ENCODE data around the gene MPP2.
"Not testable (repeated sequence)": the region's sequence is repeated elsewhere in the genome, so short reads cannot be mapped to it uniquely, and the experiment has no call there.

MPP2 gene

DNA sequence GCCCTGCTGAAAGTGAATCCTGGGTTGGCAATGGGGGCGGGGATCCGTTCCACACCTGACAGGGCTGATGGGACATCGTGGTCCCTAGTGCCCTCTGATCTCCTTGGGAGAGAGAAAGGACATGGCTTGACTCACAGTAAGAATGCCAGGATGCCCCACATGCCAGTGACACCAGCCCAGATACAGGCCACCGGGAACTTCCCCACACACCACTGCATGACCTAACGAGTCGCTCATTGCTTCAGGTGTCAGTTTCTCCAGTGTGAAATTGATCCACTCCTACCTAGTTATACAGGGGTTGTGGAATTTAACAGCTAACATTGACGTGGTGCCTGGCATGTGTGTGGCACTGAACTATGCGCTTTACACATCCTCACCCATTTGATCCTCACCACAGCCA is 52.8 kb downstream of the MPP2 start:
- in situ Hi-C loops (cut with HindIII; ENCODE audit: low sequenced_read_pairs): no loop called here

DNA sequence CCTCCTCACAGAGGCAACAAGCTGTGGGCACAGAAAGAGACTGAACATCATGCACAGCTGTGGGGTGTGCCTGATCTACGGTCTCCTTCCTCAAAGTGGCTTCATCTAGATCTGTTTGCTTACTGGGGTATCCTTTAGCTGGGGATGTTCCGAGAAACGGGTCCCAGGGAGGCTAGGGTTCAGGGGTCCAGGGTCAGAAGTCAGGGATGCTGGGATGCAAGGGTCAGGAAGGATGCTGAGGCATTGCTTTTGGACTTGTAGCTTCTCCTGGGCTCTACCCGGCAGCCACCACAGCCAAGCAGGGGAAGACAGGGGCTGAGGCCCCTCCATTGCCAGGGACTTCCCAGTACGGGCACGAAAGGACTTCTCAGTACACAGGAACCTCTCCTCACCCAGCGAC is 53.8 kb downstream of the MPP2 start:
- in situ Hi-C loops (cut with HindIII; ENCODE audit: low sequenced_read_pairs): no loop called here

DNA sequence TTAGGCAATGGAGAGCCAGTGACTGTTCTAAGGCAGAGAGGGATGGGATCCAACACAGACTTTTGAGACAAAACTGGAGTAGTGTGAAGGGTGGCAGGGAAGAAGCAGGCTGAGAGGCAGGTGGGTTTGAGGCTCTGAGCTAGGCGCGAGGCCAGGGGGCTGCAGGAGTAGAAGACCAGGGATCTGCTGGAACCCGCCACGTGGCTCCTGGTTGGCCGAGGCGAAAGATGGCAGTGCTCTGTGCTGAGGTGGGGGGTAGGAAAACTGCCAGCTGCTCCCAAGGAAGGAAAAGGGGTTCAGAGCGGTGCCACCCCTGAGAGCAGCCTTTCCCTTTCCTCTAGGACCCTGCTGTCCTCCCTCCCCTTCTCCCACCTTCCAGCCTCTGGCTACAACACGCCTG is 54.8 kb downstream of the MPP2 start:
- in situ Hi-C loops (cut with HindIII; ENCODE audit: low sequenced_read_pairs): no loop called here

DNA sequence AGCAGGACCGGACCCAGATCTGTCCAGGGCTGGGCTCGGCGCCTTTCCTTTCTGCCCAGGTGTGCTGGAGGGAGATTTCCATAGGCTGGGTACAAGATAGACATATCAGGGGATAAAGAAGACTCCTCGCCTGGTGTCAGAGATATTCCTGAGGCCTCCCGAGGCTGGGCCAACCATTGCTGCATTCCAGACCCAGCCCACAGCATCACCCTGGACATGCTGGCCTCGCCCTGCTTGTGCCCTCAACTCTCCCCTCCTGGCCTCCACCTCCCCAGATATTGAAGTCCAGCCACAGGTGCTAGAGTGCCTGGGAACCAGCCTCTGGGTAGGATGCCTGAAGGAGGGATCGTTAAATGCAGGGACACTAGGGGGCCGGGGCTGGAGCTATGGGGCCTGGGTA is 58.2 kb downstream of the MPP2 start:
- in situ Hi-C loops (cut with HindIII; ENCODE audit: low sequenced_read_pairs): no loop called here

DNA sequence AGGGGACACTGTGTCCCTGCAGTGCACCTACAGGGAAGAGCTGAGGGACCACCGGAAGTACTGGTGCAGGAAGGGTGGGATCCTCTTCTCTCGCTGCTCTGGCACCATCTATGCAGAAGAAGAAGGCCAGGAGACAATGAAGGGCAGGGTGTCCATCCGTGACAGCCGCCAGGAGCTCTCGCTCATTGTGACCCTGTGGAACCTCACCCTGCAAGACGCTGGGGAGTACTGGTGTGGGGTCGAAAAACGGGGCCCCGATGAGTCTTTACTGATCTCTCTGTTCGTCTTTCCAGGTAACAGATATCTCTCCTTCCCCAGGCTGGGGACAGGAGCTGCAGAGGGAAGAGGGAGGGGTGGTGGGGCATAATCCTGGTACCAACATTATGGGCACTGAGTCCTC is 58.7 kb downstream of the MPP2 start:
- in situ Hi-C loops (cut with HindIII; ENCODE audit: low sequenced_read_pairs): no loop called here

DNA sequence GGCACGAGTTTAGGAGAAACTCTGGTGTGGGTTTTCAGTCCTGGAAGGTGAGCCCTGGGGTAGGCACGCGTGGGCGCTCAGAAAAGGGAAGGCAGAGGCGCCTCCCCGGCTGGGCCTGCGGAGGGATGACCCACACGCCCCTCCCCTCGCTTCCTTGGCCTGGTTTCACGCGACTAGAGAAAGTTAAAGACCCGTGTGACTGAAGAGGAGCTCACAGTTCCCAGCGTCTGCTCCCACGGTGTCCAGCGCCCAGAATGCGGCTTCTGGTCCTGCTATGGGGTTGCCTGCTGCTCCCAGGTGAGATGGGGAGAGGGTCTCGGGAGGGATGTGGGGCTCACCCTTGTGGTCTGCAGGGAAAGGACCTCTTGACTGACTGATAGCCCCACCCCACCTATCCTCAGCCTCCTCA is 60.4 kb downstream of the MPP2 start, which contains the start of gene CD300LG:
CD300LG (plus strand) TSS at position 214 of the 409 bp plus-strand sequence; CDS start at position 255, 41 bp downstream.
- in situ Hi-C loops (cut with HindIII; ENCODE audit: low sequenced_read_pairs): no loop called here

DNA sequence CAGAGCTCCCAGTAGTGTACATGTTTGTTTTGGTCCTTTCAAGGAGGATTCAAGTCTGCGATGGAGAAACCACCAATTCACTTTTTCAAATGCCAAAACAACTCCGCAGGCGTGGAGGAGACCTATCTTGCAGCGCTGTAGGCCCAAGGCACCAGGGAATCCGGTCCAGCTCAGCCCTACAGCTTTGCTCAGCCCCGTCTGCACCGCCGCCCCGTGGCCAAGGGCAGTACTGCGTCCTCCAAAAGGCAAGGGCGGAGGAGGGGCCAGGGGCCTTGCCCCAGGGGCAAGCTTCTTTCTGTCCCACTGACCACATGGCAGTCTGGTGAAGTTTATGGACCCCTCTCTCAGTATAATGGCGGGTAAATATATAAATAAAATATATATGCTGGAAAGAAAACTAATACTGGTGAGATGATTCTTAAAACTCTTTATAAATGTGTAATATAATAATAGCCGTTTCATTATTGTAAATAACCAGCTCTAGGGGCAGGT is 61.1 kb downstream of the MPP2 start:
- in situ Hi-C loops (cut with HindIII; ENCODE audit: low sequenced_read_pairs): no loop called here

DNA sequence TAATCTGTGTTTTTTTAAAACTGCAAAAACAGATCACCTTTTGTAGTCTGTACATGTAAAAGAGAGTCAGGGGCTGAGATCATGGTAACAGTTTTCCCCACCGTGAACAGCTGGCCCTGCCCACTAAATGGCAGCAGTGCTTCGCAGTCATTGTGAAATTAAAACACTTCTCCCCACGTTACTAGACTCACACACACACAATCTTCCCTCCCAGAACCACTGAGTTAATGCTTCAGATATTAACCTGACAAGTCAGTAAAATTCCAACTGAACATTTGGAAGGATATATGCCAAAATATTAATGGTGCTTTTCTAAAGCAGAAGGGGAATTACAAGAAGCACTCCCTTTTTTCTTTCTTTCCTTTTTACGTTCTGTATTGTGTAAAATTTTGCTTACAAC is 61.6 kb downstream of the MPP2 start:
- in situ Hi-C loops (cut with HindIII; ENCODE audit: low sequenced_read_pairs): no loop called here

DNA sequence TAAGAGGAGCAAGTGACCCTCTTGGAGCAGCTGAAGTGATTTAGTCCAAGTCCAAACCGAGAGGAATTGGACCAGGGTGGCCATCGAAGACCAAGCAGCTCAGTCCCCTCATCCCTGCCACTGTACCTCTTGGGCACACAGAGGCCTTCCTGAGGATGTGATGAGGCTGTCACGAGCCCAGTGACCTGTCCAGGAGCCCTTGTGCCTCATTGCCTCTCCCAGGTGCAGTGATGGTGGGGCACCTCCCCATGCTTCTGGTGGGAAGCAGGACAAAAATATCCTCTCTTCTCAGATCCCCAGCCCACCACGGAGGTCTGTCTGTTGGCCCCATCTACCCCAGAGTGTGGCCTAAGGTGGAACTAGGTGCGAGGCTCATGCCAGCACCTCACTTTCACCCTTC is 63.1 kb downstream of the MPP2 start:
- in situ Hi-C loops (cut with HindIII; ENCODE audit: low sequenced_read_pairs): no loop called here

DNA sequence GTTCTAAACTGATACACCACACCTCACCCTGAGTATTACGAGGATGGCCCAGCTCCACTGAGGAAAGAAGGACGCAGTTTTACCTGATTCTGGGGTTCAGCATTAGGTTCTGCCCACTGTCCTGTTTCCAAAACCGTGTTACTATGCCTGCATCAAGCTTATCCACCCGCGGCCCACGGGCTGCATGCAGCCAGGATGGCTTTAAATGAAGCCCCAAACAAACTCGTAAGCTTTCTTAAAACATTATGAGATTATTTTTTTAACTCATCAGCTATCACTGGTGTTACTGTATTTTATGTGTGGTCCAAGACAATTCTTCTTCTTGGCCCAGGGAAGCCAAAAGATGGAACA is 64.4 kb downstream of the MPP2 start:
- in situ Hi-C loops (cut with HindIII; ENCODE audit: low sequenced_read_pairs): no loop called here

DNA sequence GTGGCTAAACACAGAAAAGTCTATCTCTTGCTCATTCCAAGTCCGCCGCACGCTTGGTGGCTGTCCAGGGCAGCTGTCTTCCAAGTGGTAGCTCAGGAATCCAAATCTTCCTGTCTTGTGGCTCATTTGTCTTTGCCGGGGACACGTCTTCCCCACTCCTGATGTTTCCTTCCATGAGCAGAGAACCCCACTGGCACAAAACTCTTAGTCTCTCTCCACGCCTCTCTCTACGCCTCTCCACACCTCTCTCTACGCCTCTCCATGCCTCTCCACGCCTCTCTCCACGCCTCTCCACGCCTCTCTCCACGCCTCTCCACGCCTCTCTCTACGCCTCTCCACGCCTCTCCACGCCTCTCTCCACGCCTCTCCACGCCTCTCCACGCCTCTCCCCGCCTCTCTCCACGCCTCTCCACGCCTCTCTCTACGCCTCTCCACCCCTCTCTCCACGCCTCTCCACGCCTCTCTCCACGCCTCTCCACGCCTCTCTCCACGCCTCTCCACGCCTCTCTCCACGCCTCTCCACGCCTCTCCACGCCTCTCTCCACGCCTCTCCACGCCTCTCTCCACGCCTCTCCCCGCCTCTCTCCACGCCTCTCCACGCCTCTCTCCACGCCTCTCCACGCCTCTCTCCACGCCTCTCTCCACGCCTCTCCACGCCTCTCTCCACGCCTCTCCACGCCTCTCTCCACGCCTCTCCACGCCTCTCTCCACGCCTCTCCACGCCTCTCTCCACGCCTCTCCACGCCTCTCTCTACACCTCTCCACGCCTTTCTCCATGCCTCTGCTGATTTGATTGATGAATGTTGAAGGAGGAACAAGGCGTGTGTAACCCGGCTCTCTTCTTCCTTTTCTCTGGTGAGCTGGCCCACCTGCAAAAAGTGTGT is 65.0 kb downstream of the MPP2 start:
- in situ Hi-C loops (cut with HindIII; ENCODE audit: low sequenced_read_pairs): not testable (repeated sequence)

DNA sequence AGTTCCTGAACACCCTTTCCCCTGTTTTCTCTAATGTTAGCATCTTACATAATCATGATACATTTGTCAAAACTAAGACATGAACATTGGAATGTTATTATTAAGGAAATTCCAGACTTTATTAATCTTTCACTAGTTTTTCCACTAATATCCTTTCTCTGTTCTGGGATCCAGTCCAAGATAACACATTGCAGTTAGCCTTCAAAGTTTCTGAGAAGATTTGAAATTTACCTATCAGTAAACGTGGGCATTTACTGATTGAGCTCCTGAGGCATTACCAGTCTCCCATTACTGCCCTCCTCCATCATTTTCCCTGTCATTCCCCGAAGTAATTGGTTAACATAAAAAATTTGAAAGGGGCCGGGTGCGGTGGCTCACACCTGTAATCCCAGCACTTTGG is 66.1 kb downstream of the MPP2 start:
- in situ Hi-C loops (cut with HindIII; ENCODE audit: low sequenced_read_pairs): no loop called here

DNA sequence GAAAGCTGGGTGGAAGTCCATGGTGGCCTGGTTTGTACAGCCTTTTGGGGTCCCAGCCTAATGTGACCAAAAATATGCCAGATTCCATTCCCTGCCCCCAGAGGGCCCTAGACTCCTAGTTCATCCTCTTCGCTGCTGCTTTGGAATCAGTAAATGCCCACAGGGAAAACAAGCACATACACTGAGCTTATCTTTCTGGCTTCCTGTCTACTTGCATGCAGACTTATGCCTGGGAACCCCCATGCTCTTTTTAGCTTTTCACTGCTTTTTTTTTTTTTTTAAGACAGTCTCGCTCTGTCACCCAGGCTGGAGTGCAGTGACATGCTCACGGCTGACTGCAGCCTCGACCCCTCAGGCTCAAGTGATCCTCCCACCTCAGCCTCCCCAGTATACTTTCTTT is 66.5 kb downstream of the MPP2 start:
- in situ Hi-C loops (cut with HindIII; ENCODE audit: low sequenced_read_pairs): no loop called here

DNA sequence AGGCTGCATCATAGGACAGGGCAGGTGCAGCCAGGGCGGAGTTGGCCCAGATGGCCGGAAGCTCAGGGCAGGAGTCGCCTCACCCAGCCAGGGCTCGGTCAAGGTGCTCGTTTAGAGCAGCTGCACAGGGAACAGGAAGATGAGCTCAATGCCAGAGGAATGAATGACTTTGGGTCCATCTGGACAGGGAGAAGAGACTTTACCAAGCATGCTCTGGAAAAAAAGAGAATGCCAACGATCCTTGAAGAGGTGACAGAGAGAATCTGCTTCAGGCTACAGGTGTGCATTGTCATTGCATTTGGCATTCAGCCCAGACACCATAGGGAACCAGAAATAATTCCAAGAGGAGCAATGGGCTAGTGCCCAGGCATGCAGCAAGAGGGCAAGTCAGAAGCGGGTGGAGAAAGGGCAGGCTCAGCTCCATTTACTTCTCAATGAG is 67.6 kb downstream of the MPP2 start:
- in situ Hi-C loops (cut with HindIII; ENCODE audit: low sequenced_read_pairs): no loop called here

DNA sequence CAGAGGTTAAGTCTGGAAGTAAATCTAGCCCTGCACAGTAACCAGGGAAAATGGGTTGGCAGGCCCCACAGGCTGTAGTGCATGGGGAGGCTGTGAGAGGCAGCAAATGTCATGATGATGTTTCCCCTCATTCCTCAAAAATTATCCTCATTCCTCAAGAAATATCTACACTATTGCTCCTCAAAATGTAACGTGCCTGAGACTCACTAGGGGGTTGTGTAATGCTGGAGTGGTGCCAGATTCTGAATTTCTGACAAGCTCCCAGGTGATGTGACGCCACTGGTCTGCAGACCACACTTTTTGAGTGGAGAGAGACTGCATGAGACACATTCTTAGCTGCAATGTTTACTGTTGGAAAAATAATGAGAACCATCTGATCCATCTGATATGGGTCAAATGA is 73.2 kb downstream of the MPP2 start:
- in situ Hi-C loops (cut with HindIII; ENCODE audit: low sequenced_read_pairs): no loop called here

DNA sequence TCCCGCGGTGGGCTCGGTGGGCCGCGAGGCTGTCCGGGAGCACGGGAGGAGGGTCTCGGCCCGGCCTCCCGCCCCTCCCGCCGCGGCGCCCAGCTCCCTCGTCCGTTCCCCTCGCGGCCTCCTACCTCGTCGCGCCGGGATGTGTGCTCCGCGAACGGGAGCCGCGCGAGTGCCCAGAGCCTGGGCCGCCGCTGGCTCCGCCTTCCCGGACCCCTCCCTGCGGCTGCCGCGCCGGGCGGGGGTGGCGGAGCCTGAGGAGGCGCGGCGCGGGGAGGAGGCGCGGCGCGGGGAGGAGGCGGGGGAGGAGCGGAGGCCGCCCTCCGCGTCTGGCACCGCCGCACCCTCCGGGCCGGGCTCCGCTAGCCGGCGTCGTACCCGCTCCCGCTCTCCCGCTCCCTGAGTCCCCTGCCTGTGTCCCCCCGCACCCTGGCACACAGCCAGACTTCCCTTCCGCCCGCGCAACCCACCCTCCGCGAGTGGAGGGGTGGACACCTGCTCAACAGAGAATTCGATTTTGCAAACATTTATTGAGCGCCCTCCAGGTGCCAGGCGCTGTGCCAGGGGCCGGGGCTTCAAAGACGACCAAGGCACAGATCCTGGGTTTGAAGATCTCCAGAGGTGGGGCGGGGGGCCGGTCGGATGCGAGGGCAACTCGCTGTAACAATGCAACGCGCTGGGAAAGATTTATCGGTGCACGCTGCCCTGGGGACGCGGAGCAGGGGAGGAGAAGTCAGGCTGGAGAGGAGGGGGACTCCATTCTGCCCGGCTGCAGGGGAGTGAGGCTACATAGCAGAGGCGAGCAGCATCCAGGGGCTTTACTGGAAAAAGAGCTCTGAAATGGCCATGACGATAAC is 74.1 kb downstream of the MPP2 start, which contains the start of gene MPP3:
MPP3 (minus strand) TSS at position 171 of the 854 bp plus-strand sequence. CDS start 1,240 bp downstream, outside the sequence.
- in situ Hi-C loops (cut with HindIII; ENCODE audit: low sequenced_read_pairs): no loop called here

DNA sequence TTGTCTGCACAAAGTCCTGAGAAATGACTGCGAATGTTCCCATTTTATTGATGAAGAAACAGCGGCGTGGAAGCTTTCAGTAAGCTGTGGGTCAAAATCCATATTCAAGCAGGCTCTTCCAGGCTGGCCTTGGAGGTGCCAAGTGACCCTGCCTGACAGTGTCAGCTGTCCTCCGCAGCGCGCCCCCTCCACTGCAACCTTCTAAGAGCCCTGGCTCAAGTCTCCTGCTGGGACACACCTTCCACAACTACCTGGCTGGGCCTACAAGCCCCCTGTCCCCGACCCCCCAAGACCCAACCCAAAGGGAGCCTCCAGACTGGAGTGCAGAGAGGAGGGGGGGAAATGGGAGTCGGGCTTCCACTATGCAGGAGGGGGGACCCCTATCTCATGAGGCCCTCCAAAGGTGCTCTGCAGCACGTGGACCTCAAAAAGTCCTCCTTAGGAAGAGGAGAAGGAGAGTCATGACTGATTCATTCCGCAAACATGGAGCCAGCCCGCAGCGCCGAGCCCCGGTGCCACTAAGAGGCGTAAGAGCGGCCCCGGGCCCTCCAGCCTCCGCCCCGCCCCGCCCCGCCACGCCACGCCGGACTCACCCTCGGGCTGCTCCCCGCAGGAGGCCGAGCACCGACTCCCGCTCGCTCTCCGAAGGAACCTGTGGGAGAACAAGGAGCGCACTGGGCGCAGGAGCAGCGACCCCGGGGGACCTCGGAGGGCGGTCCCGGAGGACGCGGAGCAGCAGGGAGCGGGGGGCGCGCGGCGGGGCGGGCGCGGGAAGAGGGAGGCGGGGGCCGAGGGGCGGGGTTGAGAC is 75.0 kb downstream of the MPP2 start:
- in situ Hi-C loops (cut with HindIII; ENCODE audit: low sequenced_read_pairs): no loop called here

DNA sequence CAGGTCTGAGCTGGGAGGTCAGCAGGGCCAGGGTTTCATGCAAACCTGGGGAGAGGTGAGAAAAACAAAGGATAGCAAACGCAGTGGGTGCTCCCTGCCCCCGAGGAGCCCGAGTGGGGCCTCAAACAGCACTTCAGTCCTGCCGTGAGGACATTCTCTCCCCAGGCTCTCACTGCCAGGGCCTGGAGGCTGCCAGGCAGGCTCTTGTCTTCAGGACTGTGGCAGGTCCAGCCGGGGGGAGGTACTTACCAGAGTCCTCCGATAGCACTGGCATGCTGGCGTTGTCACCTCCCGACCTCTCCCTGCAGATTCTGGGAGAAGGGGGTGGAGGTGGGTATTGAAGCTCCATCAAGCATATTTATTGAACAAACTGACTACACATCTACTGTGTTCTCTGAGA is 75.7 kb downstream of the MPP2 start:
- in situ Hi-C loops (cut with HindIII; ENCODE audit: low sequenced_read_pairs): no loop called here

DNA sequence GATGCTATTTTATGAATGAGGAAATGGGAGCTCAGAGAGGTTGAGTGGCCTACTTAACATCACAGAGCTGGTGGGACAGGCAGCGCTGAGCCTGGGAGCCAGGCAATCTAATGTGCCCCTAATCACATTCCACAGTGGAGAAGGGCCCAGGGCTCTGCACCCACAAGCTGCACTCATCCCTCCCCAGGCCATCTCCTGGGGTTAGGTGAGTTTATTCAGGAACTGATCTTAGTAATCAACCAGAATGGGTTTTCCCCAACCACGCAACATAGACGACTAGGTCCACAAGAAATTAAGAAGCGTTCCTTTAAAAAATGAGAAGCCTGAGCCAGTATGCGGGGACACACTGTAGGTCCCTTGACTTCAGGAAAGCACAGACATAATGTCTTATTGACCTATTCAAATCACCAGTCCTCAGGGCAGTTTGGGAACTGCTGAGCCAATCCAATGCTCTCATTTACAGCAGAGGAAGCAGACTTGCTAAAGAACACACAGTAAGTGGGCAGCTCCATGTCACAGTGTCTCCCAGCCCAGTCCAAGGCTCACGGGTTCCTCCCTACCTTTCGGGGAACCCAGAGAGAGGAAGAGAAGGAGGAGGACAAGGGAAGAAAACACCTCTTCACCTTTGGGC is 76.7 kb downstream of the MPP2 start:
- in situ Hi-C loops (cut with HindIII; ENCODE audit: low sequenced_read_pairs): no loop called here

DNA sequence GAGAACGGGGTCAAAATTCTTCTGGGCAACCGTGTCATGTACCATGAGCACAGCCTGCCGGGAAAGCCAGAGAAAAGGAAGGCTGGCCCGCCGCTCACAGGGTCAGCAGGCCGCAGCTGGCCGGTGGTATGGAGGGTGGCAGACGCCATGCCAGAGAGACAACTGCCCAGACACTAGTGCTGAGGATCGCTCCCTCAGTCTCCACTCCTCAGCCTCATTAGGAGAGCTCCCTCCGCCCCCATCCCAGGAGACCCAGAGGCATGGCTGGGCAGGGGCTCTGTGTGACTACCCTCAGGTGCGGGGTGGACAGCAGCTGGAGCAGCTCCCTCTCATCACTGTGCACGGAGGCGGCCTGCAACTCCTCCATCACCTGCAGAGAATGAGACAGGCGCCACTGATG is 77.6 kb downstream of the MPP2 start:
- in situ Hi-C loops (cut with HindIII; ENCODE audit: low sequenced_read_pairs): loop anchor here (10.0 kb wide), 1 partner anchor 125 kb away; no protein-coding TSS in a partner anchor

Measured in DLD1 (cell line).